Ishikawa (cell line): ENCODE data around the gene GALNT10.

ENCODE experiments used
- CREB1 ChIP-seq: IDR thresholded peaks from 2 replicates; pipeline ENCODE4 v1.6.1; 2012; ENCODE audit warnings: low read depth
- EP300 ChIP-seq: IDR thresholded peaks from 2 replicates; pipeline ENCODE4 v1.6.1; 2012; ENCODE audit warnings: borderline replicate concordance
- RAD21 ChIP-seq: IDR thresholded peaks from 2 replicates; pipeline ENCODE4 v1.6.1; 2012; ENCODE audit warnings: low read depth
- TAF1 ChIP-seq: IDR thresholded peaks from 2 replicates; pipeline ENCODE4 v1.6.1; 2012; ENCODE audit warnings: low read depth, mild to moderate bottlenecking
- YY1 ChIP-seq: IDR thresholded peaks from 2 replicates; pipeline ENCODE4 v1.6.1; 2012; ENCODE audit warnings: low read depth
- ZBTB7A ChIP-seq: IDR thresholded peaks from 2 replicates; pipeline ENCODE4 v1.6.1; 2012; ENCODE audit warnings: low read depth
- TF ChIP-seq, protein P1 (sequence below): IDR thresholded peaks from 2 replicates; pipeline ENCODE4 v1.6.1; 2012

DNA sequence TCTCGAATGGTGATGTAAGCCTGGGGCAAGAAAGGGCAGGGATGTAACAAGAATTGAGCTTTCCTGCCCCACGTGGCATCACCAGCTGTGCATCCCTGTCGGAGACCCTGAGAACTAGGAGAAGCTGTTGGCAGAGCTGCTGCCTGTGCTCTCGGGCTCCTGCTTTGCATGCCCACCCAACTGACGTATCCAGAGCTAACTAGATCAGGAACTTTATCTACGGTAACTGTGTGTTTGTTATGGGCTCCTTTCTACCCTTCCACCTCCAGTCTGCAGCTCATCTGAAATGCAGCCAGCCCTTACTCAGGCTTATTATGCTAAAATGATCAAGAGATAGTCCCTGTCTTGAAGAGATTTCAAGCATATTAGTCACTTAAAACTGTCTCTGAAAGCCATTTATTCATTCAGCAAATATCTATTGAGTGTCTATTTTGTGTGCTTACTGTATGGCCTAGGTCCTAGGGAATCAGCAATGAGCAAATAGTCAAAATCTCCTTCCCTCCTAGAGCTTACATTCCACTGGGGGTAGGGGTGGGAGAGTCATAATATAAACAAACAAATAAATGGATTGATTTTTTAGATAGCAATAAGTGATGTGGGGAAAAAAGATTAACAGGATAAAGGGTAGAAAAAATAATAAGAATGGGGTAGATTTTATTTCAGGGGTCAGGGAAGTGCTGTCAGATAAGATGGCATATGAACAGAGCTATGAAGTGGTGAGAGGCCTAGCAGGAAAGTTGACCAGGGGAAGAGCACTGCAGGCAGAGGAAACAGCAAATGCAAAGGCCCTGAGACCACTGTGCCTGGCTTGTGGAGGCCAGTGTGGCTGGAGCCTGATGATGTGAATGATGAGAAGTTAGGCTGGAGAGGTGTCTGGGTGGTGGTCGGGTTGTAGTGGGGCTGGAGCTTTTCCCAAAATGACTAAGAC is 118.2 kb downstream of the GALNT10 start:
- TF ChIP-seq EP300, result no peak
- no peak for TF ChIP-seq TAF1
- TF ChIP-seq RAD21, result no peak
- no peak for TF ChIP-seq ZBTB7A
- no peak for TF ChIP-seq CREB1
- TF ChIP-seq, protein P1, sequence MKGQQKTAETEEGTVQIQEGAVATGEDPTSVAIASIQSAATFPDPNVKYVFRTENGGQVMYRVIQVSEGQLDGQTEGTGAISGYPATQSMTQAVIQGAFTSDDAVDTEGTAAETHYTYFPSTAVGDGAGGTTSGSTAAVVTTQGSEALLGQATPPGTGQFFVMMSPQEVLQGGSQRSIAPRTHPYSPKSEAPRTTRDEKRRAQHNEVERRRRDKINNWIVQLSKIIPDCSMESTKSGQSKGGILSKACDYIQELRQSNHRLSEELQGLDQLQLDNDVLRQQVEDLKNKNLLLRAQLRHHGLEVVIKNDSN, result no peak
- TF ChIP-seq YY1, result no peak
